ENCODE measurements around the gene SPC25. TPM values are rescaled to one million over a fixed set of nuclear protein-coding genes. Genes with fewer than 3 reads are reported as not detected.

SPC25 gene
- total and polyA plus RNA-seq, 2 of the 13 experiments (the other 11 are each of a cell fraction or from before 2014, with no cell fraction given) = 11.3 to 26.5 TPM

DNA sequence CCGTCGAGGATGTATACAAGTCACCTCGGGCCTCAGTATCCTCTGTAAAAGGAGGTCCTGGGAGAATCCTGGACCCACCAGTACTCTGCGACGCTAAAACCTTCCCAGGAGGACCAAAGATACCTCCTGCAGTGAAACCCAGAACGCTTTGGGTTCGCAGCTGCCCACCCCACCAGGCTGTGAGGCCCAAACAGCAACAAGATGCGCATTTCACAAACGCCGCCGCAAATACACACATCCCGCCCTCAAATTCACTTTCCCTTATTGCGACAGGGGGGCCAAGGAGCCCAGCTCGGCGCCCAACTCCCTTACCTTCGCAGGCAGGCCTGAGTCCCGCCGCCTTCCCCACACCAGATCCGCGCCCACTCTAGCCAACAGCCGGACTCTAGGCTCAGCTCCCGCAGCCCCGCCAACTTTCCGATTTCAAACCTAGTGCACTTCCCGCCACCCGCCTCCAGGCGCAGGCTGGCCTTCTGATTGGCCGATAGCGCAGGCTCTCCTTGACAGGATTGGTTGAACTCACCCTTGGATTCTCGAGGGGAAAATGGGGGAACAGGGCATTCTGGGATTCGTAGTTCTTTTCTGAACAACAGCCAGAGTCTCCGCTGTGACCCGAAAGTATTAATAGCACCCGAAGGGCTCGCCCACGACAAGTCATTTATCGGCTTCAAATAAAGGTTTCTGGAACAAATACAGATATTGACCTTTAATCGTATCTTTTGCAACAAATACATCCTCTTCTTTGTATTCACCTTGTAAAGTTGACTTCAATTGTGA, at the start of gene SPC25 (continued):
- TF ChIP-seq, protein P1, sequence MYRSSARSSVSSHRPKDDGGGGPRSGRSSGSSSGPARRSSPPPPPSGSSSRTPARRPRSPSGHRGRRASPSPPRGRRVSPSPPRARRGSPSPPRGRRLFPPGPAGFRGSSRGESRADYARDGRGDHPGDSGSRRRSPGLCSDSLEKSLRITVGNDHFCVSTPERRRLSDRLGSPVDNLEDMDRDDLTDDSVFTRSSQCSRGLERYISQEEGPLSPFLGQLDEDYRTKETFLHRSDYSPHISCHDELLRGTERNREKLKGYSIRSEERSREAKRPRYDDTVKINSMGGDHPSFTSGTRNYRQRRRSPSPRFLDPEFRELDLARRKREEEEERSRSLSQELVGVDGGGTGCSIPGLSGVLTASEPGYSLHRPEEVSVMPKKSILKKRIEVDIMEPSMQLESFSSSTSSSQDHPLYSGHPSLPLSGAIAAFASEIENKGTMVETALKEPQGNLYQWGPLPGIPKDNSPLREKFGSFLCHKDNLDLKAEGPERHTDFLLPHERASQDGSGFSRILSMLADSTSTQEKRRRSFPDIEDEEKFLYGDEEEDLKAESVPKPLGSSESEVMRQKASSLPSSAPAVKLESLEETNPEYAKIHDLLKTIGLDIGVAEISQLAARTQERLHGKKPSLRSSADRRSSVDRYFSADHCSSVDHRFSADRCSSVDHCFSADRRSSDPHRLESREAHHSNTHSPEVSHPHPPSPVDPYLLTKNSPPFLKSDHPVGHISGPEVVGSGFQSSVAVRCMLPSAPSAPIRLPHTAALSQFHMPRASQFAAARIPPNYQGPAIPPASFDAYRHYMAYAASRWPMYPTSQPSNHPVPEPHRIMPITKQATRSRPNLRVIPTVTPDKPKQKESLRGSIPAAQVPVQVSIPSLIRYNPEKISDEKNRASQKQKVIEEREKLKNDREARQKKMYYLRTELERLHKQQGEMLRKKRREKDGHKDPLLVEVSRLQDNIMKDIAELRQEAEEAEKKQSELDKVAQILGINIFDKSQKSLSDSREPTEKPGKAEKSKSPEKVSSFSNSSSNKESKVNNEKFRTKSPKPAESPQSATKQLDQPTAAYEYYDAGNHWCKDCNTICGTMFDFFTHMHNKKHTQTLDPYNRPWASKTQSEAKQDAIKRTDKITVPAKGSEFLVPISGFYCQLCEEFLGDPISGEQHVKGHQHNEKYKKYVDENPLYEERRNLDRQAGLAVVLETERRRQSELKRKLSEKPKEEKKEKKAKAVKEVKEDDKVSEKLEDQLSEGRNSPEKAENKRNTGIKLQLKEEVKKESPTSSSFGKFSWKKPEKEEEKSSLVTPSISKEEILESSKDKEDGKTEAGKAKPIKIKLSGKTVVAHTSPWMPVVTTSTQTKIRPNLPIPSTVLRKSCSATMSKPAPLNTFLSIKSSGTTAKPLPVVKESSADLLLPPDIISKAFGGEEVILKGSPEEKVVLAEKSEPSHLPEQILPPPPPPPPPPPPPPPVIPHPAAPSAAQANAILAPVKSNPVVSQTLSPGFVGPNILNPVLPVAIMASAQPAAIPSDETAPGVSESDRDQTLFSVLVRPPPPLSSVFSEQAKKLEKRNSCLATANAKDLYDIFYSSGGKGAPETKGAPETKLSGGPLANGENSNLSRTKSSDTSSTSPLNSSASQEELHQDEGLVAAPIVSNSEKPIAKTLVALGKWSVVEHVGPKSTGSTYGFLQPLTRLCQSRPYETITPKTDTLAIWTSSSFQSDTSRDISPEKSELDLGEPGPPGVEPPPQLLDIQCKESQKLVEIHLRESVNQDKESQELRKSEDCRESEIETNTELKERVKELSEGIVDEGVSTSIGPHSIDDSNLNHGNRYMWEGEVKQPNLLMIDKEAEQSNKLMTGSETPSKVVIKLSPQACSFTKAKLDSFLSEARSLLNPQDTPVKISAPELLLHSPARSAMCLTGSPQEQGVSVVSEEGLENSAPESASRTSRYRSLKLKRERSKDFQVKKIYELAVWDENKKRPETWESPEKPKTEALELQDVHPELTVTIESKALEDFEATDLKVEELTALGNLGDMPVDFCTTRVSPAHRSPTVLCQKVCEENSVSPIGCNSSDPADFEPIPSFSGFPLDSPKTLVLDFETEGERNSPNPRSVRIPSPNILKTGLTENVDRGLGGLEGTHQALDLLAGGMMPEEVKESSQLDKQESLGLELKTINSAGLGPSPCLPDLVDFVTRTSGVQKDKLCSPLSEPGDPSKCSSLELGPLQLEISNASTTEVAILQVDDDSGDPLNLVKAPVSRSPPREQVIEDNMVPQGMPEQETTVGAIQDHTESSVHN (CRISPR knock-in tag; IDR thresholded peaks at IDR 0.05) = no peak
- TF ChIP-seq NPAS2 (CRISPR knock-in tag; IDR thresholded peaks at IDR 0.05; ENCODE audit: borderline replicate concordance) = no peak
- peak; percentile 69 for TF ChIP-seq POLR2AphosphoS5 (IDR thresholded peaks at IDR 0.05; ENCODE audit: low read depth, low read length)
- TF ChIP-seq ZNF576 (CRISPR knock-in tag; IDR thresholded peaks at IDR 0.05) = no peak
- no peak for TF ChIP-seq ZNF121 (CRISPR knock-in tag; IDR thresholded peaks at IDR 0.05)
- TF ChIP-seq NFKBIZ (CRISPR knock-in tag; IDR thresholded peaks at IDR 0.05) = no peak
- no peak for TF ChIP-seq ZNF460 (CRISPR knock-in tag; IDR thresholded peaks at IDR 0.05; ENCODE audit: borderline replicate concordance)
- peak; percentile 63; the same call in 1 of the 3 replicates for TF ChIP-seq MXI1 (IDR thresholded peaks at IDR 0.05; ENCODE audit: borderline replicate concordance, low read depth, low read length)
- TF ChIP-seq REL (CRISPR knock-in tag; conservative IDR thresholded peaks at IDR 0.05) = no peak
- TF ChIP-seq NCOR1 (IDR thresholded peaks at IDR 0.05; ENCODE audit: borderline replicate concordance, low read length) = peak; percentile 56; the same call in 1 of the 2 replicates
- TF ChIP-seq, protein P2, sequence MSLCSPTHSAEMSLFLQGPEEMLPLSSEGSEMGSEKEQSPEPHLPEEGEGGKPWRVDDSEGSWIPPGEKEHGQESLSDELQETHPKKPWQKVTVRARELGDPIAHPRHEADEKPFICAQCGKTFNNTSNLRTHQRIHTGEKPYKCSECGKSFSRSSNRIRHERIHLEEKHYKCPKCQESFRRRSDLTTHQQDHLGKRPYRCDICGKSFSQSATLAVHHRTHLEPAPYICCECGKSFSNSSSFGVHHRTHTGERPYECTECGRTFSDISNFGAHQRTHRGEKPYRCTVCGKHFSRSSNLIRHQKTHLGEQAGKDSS (CRISPR knock-in tag; IDR thresholded peaks at IDR 0.05; ENCODE audit: borderline replicate concordance, low read depth) = no peak
- TF ChIP-seq ZSCAN12 (CRISPR knock-in tag; IDR thresholded peaks at IDR 0.05) = no peak
- TF ChIP-seq ZNF549 (CRISPR knock-in tag; IDR thresholded peaks at IDR 0.05) = no peak
- TF ChIP-seq ELK4 (CRISPR knock-in tag; IDR thresholded peaks at IDR 0.05; ENCODE audit: borderline replicate concordance) = no peak
- TF ChIP-seq, protein P3, sequence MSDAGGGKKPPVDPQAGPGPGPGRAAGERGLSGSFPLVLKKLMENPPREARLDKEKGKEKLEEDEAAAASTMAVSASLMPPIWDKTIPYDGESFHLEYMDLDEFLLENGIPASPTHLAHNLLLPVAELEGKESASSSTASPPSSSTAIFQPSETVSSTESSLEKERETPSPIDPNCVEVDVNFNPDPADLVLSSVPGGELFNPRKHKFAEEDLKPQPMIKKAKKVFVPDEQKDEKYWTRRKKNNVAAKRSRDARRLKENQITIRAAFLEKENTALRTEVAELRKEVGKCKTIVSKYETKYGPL (CRISPR knock-in tag; IDR thresholded peaks at IDR 0.05) = no peak
- TF ChIP-seq ZNF704 (CRISPR knock-in tag; IDR thresholded peaks at IDR 0.05; ENCODE audit: borderline replicate concordance) = peak; percentile 79; the same call in 1 of the 2 replicates

All from HepG2 (cell line).